Renal cortical epithelial cell (primary cell): Measurements from ENCODE around the gene GTF2A2. TPM values are rescaled to one million over a fixed set of nuclear protein-coding genes. Genes with fewer than 3 reads are reported as not detected.
"Not testable (repeated sequence)": the region's sequence is repeated elsewhere in the genome, so short reads cannot be mapped to it uniquely, and the experiment has no call there.

Source experiments
- DNase-seq: peaks from one replicate; pipeline ENCODE4 v3.0.0-alpha.2; 2011; ENCODE audit warnings: low read depth
- total RNA-seq: library from RNA; depleted of rRNA; stranded (reverse); fragments of >200 nt; gene quantifications from 2 replicates; pipeline ENCODE4 v1.2.3, GENCODE V29; 2014

GTF2A2 gene
- total RNA-seq, 1 donor from 2014 or later = 18.4 TPM

DNA sequence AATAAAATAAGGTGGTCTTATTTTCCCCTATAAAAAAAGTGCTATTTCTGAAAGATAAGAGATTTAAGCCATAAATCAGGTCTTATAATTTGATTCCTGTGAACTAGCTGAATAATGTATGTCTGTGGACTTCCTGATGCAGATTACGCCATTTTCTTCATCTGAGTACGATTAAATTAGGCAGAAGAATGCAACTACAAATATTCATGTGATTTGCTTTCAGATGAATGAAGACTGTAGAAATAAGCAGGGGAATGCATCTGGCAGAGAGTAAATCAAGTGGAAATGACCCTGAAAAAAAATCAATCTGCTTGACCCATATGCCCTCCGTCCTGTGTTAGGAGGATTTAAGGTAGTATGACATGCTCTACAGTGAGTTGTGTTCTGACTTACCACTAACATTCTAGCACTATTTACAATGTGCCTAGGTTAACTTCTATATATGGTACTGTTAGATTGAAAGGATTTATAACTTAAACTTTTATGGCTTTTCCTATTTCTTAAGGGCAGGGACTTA lies 17.1 kb upstream of the GTF2A2 start:
- DNase-seq = no peak

DNA sequence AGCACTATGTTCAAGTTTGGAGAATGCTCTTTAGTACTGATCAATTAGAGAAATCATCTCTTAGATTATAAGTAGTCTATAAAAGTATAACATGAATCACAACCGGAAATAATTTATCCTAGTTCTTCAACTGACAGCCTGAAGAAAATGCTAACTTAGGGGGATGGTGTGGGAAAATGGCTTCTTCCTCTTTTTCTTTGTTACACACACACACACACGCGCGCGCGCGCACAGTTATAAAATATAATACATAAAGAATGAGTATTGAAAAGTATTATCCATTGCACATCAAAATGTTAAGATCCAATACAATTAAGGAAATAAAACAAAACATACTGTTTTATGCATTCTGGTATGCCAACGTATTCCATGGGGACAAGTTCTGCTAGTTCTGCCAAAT lies 11.2 kb upstream of the GTF2A2 start:
- DNase-seq = no peak

DNA sequence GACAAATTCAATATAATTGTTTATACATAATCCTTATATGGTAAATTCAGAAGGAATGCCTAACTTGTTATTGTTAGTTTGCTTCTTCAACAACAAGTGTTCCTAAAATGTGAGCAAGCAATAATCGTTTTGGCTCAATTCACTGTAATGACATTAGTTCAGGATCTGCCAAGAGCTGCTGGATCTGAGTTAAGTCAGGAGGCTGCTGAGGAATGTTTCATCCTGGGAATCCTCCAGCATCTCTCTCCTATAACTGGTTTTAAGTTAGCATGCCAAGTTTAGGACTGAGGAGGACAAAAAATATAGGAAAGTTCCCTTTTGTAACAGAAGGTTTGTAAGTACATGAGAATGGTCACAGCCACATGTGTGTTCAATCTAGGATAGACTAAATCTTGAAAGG lies 4.9 kb upstream of the GTF2A2 start:
- no peak for DNase-seq

DNA sequence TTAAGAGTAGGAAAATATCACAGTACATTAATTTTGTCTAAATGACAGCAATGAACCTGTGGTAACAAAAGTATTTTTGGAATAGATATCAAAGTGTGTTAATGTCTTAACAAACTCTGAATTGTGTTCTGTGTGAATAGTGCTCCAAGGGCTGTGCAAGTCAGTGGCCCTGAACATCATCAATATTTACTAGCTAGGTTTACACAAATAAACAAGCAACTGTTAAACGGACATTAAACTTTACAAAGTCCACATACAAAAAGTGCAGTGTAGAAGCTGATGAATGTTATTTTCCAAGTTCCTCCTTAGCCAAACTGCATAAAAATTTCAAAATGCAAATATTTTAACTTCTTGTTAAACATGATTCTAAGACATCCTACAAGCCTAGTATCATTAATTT lies 2.1 kb upstream of the GTF2A2 start:
- DNase-seq = no peak

DNA sequence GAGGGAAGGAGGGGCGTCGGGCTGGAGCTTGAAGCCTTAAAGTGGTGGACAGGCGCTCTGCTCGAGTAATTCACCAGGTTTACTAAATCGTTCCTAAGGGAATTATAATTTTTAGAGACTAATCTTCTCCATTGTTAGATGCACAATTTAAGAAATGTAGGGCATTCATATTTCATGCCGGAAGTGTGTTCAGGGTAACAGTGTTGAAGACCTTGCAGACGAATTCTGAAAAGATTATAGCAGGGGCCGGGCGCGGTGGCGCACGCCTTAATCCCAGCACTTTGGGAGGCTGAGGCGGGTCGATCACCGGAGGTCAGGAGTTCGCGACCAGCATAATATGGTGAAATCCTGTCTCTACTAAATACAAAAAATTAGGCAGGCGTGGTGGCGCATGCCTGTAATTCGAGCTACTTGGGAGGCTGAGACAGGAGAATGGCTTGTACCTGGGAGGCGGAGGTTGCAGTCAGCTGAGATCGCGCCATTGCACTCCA lies 365 bp upstream of the GTF2A2 start:
- DNase-seq = no peak

DNA sequence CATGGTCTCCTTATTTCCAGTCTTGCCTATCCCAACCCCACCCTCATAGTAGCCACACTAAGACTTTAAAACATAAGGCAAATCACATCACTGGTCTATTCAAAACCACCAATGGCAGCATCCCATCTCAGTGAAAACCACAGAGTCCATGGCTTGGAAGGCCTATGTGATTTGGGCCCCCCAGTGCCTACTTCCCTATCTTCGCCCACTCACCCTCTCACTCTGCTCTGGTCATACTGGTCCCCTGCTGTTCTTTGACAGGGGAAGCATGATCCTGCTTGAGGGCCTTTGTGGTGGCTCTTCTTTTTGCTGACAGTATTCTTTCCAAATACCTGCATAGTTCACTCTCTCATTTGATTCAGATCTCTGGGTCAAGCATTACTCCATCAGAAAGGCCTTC lies 3.3 kb downstream of the GTF2A2 start:
- DNase-seq = no peak

DNA sequence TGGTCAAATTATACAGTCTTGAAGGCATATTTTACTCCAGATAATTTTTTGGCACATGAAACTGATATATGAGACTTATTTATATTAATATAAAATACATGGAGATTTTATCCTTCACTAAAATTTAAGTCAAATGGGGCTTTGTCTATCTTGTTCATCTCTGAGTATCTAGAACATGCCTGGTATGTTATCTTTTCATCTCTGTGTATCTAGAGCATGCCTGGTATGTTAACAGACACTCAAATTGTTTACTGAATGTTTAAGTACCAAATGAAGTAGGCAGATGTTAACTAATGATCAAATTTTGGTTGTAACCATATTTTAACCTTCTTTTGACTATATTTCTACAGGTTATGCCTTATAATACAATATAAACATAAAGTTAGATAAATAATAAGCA lies 7.7 kb downstream of the GTF2A2 start:
- no peak for DNase-seq

DNA sequence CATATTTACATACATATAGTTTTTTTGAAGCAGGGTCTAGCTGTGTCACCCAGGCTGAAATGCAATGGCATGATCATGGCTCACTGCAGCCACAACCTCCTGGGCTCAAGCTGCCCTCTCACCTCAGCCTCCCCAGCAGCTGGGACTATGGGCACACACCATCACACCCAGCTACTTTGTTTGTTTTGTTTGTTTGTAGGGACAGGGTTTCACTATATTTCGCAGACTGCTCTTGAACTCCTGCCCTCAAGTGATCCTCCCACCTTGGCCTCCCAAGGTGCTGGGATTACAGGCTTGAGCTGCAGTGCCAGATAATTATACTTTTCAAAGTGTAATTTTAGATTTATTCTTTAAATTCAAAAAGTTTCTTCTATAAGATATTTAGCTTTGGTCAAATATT lies 10.2 kb downstream of the GTF2A2 start:
- no peak for DNase-seq

DNA sequence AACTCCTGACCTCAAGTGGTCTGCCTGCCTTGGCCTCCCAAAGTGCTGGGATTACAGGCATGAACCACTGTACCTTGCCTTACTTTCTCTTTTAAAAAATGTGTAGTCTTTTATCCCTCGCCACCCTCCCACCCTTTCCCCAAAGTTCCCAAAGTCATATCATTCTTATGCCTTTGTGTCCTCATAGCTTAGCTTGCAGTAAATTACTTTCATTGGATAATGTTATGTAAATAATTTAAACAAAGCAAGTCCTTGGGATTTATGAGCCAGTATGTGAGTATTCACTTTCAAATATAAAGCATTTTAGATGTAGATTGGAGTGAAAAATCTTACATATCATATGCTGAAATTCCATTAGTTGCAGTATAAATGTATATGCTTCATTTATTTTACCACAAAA lies 11.0 kb downstream of the GTF2A2 start:
- DNase-seq = no peak

DNA sequence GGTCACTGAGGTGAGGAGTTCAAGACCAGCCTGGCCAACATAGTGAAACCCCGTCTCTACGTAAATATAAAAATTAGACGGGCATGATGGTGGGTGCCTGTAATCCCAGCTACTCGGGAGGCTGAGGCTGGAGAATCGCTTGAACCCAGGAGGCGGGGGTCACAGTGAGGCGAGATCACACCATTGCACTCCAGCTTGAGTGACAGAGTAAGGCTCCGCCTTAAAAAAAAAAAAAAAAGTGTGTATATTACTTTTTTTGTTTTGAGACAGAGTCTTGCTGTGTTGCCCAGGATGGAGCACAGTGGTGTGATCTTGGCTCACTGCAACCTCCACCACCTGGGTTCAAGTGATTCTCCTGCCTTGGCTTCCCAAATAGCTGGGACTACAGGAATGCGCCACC lies 11.5 kb downstream of the GTF2A2 start:
- not testable (repeated sequence) for DNase-seq

DNA sequence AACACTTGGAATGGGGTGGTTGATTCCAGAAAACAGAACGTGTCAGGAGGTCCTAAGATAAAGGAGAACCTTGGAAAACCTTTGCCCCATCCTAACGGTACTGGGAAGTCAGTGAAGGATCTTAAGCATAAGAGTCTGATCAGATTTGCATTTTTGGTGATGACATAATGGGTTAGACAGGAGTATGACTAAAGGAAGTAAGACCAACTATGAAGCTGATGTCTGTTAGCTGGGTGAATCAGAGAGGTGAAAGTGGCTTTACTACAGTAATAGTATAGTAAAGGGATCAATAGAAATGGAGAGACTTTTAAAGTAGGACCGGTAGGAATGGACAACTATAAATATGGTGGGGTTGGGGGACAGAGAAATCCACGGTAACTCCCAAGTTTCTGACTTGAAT lies 12.6 kb downstream of the GTF2A2 start:
- DNase-seq = no peak

DNA sequence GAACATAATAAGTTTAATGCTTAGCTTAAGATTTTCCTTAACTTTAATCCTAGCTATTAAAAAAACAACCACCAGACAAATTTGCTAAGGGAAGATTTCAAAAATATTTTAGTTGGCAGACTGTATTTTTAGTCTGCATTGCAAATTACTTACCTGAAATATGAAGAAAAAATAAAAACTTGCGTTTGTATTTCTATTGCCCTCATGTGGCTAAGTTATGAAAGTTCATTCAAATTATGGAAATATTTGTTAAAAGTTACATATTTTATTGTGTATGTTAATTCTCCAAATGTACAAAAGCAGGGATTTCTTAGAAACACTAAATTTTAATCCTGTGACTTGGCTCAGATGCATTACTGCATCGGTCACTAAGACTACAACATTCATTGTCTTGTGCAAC lies 15.0 kb downstream of the GTF2A2 start:
- no peak for DNase-seq

DNA sequence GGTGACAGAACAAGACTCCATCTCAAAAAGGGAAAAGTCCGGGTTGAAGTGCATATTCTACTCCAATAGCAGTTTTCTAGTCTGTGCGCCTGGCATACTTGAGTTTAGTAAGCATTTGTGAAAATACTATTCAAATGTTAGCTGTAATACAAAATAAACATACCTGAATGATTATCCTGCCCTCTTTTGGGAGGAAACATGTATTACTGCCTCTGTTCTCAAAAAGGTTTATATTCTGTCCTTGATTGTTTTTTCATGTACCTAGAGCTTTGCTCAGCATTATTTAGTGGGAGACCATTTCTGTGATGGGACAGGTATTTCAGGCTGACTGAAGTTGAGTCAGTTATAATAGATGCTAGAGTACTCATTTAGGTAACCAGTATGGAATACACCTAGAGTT lies 19.8 kb downstream of the GTF2A2 start:
- DNase-seq = not testable (repeated sequence)

DNA sequence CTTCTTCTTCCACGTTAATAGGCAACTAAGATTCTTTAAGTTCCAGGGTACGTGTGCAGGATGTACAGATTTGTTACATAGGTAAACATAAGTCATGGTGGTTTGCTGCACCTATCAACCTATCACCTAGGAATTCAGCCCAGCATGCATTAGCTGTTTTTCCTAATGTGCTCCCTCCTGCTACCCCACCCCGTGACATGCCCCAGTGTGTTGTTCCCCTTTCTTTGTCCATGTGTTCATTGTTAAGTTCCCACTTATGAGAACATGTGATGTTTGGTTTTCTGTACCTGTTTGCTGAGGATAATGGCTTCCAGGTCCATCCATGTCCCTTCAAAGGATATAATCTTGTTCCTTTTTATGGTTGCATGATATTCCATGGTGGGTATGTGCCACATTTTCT lies 21.1 kb downstream of the GTF2A2 start:
- DNase-seq = no peak

DNA sequence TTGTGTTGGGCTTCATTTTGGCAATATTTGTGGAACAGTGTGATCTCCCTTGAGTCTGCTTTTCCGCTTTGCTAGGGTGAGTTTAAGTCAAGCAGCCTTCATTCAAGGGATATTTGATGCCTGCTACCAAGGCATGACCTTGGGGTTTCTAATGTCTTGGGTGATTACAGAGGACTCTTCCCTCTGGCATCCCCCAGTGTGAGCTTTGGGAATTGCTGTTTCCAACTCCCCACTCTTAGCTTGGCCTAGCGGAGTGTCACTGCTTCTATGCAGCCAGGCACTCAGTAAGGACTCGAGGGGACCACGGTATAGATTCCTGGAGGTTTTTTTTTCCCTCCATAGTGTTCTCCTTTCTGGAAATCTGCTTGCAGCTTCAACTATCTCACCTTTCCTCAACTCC lies 24.6 kb downstream of the GTF2A2 start:
- DNase-seq = no peak

DNA sequence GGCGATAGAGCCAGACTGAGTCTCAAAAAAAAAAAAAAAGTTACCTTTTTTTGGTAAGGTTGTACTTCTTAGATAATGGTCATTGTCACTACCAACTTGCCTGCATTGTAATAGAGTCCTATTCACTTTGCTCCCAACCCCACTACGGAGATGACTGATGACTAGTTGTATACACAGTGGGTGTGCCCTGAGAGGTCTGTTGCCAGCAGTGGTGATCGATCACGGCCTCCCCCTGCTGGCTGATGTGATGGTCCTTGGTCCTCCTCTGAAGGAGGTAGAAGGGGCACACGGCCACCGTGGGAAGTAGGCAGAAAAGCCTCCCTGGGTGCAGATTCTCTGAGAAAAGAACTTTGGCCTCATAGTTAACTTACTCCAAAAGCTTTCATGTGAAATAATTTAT lies 35.0 kb downstream of the GTF2A2 start:
- peak; percentile 36 for DNase-seq

DNA sequence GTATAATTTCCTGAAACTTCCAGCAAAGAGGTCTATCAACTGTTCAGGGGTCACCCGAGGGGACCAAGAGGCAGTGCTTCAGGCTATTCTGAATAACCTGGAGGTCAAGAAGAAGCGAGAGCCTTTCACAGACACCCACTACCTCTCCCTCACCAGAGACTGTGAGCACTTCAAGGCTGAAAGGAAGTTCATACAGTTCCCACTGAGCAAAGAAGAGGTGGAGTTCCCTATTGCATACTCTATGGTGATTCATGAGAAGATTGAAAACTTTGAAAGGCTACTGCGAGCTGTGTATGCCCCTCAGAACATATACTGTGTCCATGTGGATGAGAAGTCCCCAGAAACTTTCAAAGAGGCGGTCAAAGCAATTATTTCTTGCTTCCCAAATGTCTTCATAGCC lies 38.9 kb downstream of the GTF2A2 start:
- DNase-seq = no peak

DNA sequence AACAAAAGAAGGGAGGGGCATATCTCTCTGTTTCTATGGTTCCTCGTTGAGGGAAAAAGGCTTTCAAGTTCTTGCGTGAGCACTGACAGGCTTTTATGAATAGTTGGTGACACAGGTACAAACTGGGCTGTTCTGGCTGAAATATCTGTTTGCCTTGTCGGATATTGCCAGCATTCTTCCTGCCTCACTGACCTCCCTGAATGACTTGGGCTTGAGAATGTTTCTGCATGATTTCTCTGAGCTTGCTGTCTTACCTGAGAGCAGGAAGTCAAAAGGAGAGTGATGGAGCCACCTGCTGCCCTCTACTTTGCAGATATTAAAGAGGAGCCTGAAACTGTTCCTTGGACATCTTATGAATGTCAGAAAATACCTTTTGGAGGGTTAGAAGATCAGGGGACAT lies 40.9 kb downstream of the GTF2A2 start:
- DNase-seq = peak; percentile 92

DNA sequence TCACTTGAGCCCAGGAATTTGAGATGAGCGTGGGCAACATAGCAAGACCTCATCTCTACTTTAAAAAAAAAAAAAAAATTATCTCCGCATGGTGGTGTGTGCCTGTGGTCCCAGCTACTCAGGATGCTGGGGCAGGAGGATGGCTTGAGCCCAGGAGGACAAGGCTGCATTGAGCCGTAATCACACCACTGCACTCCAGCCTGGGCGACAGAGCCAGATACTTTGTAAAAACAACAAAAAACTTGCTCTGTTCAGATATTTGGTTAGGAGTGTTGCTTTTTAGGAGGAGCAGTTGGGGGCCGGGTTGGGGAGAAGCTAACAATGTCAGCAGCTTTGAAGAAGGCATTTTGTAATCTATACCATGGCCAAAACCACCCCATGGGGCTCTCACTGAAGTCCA lies 41.7 kb downstream of the GTF2A2 start:
- no peak for DNase-seq

DNA sequence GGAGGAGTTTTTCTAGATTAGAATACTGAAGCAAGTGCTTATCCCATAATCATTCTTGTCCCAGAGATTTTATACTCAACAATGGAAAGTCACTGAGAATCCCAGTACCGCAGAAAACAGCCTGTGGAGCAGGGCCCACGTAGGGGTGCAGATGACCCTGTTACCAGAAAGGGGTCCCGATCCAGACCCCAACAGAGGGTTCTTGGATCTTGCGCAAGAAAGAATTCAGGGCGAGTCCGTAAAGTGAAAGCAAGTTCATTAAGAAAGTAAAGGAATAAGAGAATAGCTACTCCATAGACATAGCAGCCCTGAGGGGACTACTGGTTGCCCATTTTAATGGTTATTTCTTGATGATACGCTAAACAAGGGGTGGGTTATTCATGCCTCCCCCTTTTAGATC lies 43.2 kb downstream of the GTF2A2 start:
- no peak for DNase-seq

DNA sequence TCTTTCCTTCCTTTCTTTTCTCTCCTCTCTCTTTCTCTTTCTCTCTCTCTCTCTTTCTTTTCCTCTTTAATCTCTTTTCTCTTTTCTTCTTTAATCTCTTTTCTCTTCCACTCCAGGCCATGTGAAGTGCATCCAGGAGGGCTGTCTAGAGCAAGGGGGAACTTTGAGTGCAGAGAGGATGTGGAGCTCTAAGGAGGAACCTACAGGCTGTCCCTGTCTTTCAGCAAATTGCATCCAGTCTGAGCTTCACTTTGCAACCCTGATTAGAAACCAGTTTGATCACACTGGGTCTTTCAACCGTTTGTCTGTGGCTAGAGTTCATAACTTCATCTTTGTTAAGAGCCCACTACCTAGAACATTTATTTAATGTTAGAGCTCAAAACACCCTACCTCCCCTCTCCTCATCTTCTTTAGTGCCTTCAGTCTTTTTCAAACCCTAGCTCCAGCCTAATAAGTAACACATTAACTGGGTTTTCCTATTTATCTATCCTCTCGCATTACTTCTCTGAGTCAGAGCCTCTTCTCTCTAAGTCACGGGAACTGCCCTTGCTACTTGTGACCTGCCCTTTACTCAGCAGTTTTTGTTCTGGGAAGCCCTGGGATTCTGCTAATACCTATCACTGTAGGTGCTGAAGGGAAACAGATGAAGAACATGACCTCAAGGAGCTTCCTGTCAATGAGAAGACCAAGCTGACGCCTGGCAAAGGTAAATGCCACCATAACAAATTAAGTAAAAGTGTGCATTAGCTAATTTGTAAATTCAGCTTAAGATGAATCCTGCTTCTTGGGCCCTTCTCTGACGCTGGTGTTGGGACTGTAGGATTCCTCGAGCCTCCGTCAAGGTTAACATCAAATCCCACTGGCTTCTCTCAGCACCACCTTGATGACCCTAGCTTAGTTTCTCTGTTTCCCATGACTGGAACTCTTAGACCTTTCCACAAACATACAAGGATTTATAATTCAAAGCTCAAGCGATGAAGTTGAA lies 45.7 kb downstream of the GTF2A2 start, which contains the start of gene GCNT3:
GCNT3 (plus strand) TSS at position 508 of the 985 bp plus-strand sequence. CDS start 6,456 bp downstream, outside the sequence.
- peak; percentile 97 for DNase-seq

DNA sequence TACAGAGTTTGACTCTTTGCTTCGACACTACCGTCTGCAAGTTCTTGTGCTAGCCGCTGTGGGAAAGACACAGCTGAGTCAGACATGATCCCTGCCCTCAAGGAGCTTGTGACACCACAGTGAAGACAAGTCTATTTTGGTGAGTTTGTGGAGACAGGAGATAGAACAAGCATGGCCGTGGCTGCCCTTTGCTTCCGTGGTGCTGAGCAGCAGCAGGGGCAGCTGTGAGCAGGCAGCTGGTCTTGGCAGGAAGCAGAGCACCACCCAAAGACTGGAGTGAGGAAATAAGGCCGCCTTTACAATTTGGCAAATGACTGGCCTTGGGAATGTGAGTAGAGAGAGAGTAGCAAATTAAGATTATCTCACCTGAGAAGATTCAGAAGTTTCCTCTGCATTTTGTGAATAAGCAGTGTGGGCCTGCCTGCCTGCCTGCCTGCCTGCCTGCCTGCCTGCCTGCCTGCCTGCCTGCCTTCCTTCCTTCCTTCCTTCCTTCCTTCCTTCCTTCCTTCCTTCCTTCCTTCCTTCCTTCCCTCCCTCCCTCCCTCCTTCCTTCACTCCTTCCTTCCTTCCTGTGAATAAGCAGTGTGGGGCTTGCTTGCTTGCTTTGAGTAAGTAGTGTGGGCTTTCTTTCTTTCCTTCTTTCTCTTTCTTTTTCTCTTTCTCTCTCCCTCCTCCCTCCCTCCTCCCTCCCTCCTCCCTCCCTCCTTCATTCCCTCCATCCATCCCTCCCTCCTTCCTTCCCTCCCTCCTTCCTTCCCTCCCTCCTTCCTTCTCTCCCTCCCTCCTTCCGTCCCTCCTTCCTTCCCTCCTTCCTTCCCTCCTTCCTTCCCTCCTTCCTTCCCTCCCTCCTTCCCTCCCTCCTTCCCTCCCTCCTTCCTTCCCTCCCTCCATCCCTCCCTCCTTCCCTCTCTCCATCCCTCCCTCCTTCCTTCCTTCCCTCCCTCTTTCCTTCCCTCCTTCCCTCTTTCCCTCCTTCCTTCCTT lies 47.3 kb downstream of the GTF2A2 start:
- no peak for DNase-seq
